Measurements from ENCODE around the gene ARSG.

DNA sequence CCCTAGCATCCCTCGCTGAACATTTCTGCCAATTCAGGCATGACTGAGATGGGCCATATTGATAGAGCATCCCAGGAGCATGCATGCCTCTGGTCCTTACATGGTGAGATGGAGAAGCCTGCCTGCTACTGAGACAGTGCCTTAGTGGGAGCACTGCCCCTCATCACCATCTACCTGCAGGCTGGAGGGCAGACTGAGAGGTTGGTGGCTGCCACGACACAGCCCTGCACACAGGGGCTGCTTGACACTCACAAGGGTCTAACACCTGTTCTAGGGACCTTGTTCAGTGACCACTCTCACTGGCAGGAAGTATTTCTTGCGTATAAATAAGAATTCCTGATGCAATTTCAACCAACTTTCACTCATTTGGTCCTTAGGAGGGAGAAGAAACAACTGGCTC lies 132.0 kb downstream of the ARSG start:
- TF ChIP-seq, protein P1, sequence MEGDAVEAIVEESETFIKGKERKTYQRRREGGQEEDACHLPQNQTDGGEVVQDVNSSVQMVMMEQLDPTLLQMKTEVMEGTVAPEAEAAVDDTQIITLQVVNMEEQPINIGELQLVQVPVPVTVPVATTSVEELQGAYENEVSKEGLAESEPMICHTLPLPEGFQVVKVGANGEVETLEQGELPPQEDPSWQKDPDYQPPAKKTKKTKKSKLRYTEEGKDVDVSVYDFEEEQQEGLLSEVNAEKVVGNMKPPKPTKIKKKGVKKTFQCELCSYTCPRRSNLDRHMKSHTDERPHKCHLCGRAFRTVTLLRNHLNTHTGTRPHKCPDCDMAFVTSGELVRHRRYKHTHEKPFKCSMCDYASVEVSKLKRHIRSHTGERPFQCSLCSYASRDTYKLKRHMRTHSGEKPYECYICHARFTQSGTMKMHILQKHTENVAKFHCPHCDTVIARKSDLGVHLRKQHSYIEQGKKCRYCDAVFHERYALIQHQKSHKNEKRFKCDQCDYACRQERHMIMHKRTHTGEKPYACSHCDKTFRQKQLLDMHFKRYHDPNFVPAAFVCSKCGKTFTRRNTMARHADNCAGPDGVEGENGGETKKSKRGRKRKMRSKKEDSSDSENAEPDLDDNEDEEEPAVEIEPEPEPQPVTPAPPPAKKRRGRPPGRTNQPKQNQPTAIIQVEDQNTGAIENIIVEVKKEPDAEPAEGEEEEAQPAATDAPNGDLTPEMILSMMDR (IDR thresholded peaks at IDR 0.05) = no peak
- no peak for TF ChIP-seq EZH2 (IDR thresholded peaks at IDR 0.05; ENCODE audit: borderline replicate concordance, insufficient read depth, low read depth, low read length, poor library complexity, severe bottlenecking)

All from B cell (primary cell).